Stimulated activated naive CD8-positive, alpha-beta T cell treated with anti-CD3 and anti-CD28 coated beads, Interleukin-15, Interleukin-2, amounts not matched to agents 100 ng/mL and 50 ng/mL, for 24 hours (primary cell): Measurements from ENCODE around the gene NEO1.

Experiments used
- H3K27ac Mint-ChIP-seq: one replicate; pipeline ENCODE4 v1.8.0; 2021; ENCODE audit warnings: mild to moderate bottlenecking, mixed read lengths
- H3K27me3 Mint-ChIP-seq: one replicate; pipeline ENCODE4 v1.8.0; 2021; ENCODE audit warnings: mixed read lengths
- H3K36me3 Mint-ChIP-seq: one replicate; pipeline ENCODE4 v1.8.0; 2021; ENCODE audit warnings: low read depth, mixed read lengths
- H3K4me1 Mint-ChIP-seq: one replicate; pipeline ENCODE4 v1.8.0; 2021; ENCODE audit warnings: low read depth, mixed read lengths
- H3K4me3 Mint-ChIP-seq: one replicate; pipeline ENCODE4 v1.8.0; 2021; ENCODE audit warnings: mild to moderate bottlenecking, mixed read lengths
- H3K9me3 Mint-ChIP-seq: one replicate; pipeline ENCODE4 v1.8.0; 2021; ENCODE audit warnings: mixed read lengths

The NEO1 gene

DNA sequence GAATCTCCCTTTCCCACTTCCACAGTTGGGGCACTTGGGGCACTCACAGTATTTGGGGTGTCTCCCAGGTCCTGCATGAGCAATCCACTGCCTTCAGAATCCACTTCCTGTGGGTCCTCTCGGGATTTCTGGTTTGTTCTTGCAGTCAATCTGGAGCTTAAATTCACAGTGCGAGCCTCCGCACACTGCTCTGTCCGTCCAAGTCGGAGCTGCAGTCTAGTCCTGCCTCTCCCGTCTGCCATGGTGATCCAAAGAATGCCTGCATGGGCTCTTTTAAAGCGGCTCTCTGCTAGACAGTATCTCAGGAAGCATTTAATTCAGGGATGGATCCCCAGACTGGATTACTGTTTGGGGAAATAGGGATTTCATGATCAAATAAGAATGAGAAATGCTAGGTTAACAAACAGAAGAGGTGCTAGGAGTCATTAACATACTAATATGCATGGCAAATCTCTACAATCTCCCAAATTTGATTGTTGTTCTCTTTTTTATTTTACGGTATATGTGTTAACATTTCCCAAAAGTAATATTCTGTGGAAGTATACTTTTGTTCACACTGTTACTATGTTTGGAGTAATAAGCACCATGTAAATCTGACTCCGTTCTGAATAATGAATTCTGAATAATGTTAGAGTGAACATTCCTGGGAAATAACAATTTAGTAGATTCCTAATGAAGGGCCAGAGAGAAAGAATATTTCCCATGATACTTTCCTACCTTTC, 174.0 kb downstream of the NEO1 start:
- H3K4me1 Mint-ChIP-seq = peaks cover 7% of the 10 kb centered on the region
- H3K27me3 Mint-ChIP-seq = no peaks in the 10 kb centered on the region
- H3K4me3 Mint-ChIP-seq = no peak overlapping the region
- no peaks in the 10 kb centered on the region for H3K36me3 Mint-ChIP-seq
- peaks cover 6% of the 10 kb centered on the region for H3K9me3 Mint-ChIP-seq
- H3K27ac Mint-ChIP-seq = no peak overlapping the region

DNA sequence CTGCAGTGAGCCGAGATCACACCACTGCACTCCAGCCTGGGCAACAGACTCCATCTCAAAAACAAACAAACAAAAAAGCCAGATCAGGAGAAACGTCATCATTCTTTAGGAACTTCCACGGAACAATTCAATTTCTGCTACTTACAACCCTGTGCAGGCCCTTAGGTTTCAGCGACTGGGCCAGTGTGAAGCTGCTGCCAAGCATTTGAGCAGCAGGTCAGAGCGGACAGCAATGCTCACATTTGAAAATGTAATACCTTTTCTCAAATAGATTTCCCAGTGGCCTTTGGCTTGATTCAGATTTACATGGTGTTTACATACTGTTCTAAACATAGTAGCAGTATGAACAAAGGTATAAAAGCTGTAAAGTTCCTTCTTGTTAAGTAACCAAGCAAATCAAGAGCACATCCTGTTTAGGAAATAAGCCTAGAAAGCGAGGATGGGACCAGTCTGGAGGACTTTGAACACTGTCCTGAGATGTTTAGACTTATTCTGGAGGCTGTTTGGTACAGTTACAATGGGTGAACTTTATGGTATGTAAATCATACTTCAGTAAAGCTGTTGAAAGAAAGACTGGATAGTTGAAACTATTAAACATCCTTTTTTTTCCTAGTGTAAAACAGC, 175.3 kb downstream of the NEO1 start:
- Mint-ChIP-seq H3K4me1 (peaks cover 7% of the 10 kb centered on the region), H3K4me3 (no peak overlapping the region), H3K27ac (no peak overlapping the region), H3K36me3 (no peaks in the 10 kb centered on the region), H3K9me3 (peaks cover 3% of the 10 kb centered on the region), H3K27me3 (no peaks in the 10 kb centered on the region)

DNA sequence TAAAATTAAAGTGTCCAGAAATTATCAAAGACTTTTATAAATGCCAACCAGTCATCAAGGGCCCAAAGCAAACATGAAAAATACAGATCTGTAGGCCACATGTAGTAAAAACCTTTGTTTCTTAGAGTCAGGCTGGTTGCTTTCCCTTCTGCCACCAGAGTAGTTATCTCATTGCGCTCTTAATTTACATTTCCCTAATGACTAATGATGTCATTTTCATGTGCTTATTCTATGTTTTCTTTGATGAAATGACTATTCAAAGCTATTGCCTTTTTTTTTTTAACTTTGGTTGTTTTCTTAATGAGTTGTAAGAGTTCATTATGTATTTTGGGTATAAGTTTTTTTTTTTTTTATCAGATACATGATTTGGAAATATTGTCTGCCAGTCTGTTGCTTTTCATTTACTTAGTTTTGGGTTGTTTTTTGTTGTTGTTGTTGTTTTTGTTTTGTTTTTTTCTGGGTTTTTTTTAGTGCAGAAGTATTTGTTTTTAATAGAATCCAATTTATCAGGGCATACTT, 175.9 kb downstream of the NEO1 start:
- H3K36me3 Mint-ChIP-seq = no peaks in the 10 kb centered on the region
- no peaks in the 10 kb centered on the region for H3K27me3 Mint-ChIP-seq
- H3K4me1 Mint-ChIP-seq = peaks cover 4% of the 10 kb centered on the region
- H3K27ac Mint-ChIP-seq = no peak overlapping the region
- no peaks in the 10 kb centered on the region for H3K9me3 Mint-ChIP-seq
- no peak overlapping the region for H3K4me3 Mint-ChIP-seq

DNA sequence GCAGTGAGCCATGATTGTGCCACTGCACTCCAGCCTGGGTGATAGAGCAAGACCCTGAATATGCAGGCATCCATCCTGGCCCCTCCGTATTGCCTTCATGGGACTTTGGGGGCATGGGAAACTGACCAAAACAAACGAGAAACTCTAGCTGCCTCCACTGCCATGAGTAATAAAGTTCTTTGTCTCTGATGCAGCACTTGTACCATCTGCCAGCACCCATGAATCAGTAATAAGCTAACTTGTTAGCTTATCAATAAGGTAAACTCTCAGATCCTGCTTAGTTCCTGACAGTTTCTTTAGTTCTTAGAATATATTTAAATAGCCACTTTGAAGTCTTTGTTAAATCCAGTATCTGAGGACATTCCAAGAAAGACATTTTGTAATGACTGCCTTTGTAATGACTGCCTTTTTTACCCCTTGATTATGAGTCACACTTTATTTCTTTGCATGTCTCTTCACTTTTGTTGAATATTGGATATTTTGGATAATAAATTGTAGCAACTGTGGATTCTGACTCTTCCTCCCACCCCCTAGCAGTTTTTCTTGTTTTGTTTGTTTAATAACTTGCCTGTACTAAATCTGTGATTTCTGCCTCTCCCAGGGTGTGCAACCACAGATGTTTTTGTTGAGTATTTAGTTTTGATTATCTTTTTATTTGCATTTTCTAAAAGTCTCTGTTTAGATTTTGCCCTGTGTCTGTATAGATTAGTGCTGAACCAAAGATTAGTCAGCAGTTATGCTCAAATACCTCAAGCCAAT, 179.6 kb downstream of the NEO1 start:
- Mint-ChIP-seq H3K9me3 (no peaks in the 10 kb centered on the region), H3K36me3 (no peaks in the 10 kb centered on the region), H3K4me3 (no peak overlapping the region), H3K27me3 (no peaks in the 10 kb centered on the region), H3K4me1 (no peaks in the 10 kb centered on the region), H3K27ac (no peak overlapping the region)

DNA sequence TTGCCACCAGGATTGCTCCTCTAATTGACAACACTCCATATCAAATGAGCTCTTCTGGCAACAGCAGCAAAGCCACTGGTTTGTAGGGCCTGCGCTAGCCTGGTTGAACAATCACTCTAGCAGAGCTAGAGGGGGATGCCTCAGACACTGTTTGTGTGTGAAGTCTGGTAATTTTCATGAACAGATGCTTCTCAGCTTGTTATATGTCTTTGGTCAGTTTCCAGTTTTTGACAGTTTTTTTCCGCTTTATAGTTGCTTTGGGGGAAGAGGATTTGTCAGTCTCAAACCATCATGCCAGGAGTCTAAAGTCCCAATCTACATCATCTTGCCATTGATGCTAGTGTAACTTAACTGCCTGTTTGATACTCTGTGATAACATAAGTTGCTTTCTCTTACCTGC, 180.5 kb downstream of the NEO1 start:
- peaks cover 3% of the 10 kb centered on the region for H3K27me3 Mint-ChIP-seq

DNA sequence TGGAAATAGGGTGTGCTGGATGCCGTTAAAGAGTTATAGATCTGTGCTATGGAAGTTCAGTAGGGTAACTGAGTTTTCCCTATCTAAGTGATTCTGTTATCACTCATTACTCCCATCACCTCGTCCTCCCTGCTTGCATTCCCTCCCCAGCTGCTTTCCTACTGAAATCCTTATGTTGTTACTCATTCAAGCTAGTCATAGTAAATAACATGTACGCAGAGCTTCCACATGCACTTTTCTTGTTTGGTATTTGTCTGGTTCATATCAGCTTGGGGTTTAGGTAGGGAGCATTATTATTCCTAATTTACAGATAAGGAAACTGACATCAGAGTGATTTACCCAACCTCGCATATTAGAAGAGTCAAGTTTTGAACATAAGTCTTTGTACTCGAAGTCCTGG, 181.4 kb downstream of the NEO1 start:
- no peak overlapping the region for H3K4me3 Mint-ChIP-seq
- no peaks in the 10 kb centered on the region for H3K36me3 Mint-ChIP-seq
- H3K27ac Mint-ChIP-seq = no peak overlapping the region
- H3K27me3 Mint-ChIP-seq = peaks cover 3% of the 10 kb centered on the region
- no peaks in the 10 kb centered on the region for H3K4me1 Mint-ChIP-seq
- no peaks in the 10 kb centered on the region for H3K9me3 Mint-ChIP-seq

More for the DNA sequence above, 180.5 kb downstream of the NEO1 start:
- Mint-ChIP-seq H3K4me1 (no peaks in the 10 kb centered on the region), H3K36me3 (no peaks in the 10 kb centered on the region), H3K9me3 (no peaks in the 10 kb centered on the region), H3K4me3 (no peak overlapping the region), H3K27ac (no peak overlapping the region)

DNA sequence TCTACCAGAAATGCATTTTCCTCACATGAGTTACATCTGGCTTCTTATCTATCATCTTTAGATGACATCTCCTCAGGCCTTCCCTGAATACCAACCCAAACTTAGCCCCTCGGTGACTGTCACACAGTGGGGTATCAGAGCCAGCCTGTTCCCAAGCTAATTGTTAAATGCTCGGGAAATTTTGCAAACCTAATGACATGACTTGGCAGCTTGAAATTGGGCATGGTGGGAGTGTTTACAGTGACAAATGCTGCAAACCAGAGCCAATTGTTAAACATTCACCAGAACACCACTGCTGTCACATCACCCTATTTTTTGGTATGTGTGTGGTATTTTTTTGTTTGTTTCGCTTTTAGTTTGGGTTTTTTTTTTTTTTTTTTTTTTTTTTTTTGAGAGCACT, 185.6 kb downstream of the NEO1 start:
- Mint-ChIP-seq H3K4me3 (no peak overlapping the region), H3K36me3 (no peaks in the 10 kb centered on the region), H3K27ac (no peak overlapping the region), H3K4me1 (no peaks in the 10 kb centered on the region), H3K9me3 (no peaks in the 10 kb centered on the region), H3K27me3 (peaks cover 3% of the 10 kb centered on the region)

DNA sequence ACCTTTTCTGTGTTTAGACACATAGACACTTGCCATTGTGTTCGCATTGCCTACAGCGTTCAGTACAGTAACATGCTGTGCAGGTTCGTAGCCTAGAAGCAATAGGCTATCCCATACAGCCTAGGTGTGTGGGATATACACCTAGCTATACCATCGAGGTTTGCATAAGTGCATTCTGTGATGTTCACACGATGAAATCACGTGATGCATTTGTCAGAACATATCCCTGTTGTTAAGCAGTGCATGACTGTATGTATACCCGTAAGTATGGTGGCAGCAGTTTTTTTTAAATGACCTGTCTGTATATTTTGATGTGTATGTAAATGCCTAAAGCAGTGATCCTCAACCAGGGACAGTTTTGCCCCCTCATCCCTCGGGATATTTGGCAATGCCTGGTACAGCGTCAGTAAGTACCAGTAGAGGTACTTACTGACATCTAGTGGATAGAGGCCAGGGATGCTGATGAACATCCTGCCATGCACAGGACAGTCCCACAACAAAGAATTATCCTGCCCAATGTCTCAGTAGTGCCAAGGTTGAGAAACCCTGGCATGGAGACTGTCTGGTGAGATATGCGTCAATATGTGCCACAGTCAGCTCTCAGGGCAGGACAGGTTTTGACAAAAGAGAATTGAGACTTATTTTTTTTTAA, 187.4 kb downstream of the NEO1 start:
- peaks cover 3% of the 10 kb centered on the region for H3K27me3 Mint-ChIP-seq
- H3K36me3 Mint-ChIP-seq = no peaks in the 10 kb centered on the region
- H3K9me3 Mint-ChIP-seq = no peaks in the 10 kb centered on the region
- no peak overlapping the region for H3K4me3 Mint-ChIP-seq
- no peaks in the 10 kb centered on the region for H3K4me1 Mint-ChIP-seq
- H3K27ac Mint-ChIP-seq = no peak overlapping the region

DNA sequence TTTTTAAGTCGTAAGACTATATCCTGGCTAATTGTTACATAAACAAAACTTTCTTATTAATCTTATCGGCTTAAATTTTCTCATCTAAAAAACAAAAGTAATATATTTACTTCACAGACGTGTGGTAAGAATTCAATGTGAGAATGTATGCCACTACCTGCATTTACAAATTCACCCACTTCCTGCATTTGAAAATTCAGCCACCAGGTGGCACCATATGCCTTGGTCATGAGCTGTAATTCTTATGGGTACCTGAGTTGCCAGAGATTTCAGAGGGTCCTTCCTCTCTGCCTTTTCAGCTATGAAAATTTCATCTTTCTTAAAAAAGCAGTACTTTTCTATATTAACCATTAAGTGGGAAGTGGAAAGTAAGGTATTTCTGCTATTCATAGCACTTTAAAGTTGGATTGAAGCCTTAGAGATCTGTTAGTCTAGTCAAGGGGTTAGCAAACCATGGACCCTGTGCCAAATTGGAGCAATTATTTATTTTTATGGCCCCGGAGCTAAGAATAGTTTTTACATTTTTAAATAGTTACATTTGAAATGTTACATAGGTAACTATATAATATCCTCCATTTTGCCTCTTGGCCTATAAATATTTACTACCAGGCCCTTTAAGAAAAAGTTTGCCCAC, 188.7 kb downstream of the NEO1 start:
- H3K9me3 Mint-ChIP-seq = no peaks in the 10 kb centered on the region
- H3K4me3 Mint-ChIP-seq = no peak overlapping the region
- H3K27me3 Mint-ChIP-seq = peaks cover 3% of the 10 kb centered on the region
- no peaks in the 10 kb centered on the region for H3K36me3 Mint-ChIP-seq
- no peak overlapping the region for H3K27ac Mint-ChIP-seq
- no peaks in the 10 kb centered on the region for H3K4me1 Mint-ChIP-seq

DNA sequence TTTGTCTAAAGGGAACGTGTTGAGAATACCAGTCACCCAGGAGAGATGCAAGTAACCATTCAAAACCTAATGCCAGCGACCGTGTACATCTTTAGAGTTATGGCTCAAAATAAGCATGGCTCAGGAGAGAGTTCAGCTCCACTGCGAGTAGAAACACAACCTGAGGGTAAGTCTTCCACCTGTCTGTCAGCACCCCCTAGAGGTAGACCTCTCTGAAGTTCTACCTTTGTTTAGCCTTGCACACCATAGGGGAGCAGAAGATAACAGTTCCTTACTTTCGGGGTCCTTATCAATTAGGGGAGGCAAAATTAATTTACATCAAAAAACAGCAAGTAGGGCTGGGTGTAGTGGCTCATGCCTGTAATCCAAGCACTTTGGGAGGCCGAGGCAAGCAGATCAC, 192.1 kb downstream of the NEO1 start:
- Mint-ChIP-seq H3K4me1 (no peaks in the 10 kb centered on the region), H3K4me3 (no peak overlapping the region), H3K27me3 (no peaks in the 10 kb centered on the region)

DNA sequence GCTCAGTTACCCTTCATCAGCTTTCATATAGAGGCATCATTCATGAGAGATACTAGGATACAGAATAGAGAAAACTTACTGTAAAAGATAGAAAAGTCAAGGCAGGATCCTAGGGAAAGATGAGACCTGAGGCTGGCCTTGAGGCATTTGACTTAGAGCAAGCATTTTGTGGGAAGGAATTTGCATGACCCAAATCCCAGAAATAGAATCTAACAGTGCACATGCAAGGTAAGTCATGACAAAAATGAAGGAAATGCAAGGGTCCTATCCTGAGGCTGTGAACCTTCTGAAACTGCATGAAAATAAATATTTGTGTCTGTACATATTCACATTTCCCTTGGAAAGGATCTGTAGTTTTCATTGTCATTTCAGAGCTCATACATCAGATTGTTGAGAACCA, 194.2 kb downstream of the NEO1 start:
- Mint-ChIP-seq H3K9me3 (no peaks in the 10 kb centered on the region), H3K27me3 (no peaks in the 10 kb centered on the region), H3K4me1 (no peaks in the 10 kb centered on the region), H3K36me3 (no peaks in the 10 kb centered on the region), H3K4me3 (no peak overlapping the region), H3K27ac (no peak overlapping the region)

More for the DNA sequence above, 192.1 kb downstream of the NEO1 start:
- H3K27ac Mint-ChIP-seq = no peak overlapping the region
- no peaks in the 10 kb centered on the region for H3K9me3 Mint-ChIP-seq
- H3K36me3 Mint-ChIP-seq = no peaks in the 10 kb centered on the region

DNA sequence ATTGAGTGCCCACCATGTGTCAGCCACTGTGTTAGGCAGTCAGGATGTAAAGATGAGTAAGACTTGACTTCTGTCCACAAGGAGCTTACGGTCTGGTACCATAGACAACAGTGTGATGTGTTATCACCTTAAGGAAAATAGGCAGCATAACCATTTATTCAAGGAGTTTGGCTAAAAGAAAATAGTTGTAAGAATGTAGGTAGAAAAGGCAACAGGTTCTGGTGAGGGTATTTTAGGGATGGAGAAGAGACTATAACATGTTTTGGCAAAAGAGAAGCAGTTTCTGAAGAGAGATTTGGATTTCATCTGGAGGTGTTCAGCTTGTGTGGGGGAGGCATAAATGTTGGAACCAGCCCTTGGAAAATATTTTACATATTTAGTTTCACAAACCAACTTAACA, 194.6 kb downstream of the NEO1 start:
- Mint-ChIP-seq H3K4me1 (no peaks in the 10 kb centered on the region), H3K36me3 (no peaks in the 10 kb centered on the region), H3K27ac (no peak overlapping the region), H3K27me3 (no peaks in the 10 kb centered on the region), H3K9me3 (no peaks in the 10 kb centered on the region), H3K4me3 (no peak overlapping the region)

DNA sequence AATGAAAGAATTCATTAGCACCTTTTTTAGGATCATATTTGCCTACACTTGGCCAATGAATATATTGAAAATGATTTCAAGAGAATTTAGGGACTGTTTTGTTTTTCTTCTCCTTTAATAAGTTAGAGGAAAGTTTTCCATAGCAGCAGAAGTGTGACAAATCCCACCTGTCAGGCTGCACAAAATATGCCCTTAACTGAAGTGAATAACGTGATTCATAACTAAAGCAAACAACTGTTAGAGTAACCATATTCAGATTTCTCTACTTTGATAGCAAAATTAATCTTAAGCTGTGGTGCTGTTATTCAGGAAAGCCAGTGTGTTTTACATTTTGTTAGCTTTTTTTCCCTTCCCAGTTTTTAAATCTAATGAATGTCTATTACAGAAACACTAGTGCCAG, 195.1 kb downstream of the NEO1 start:
- Mint-ChIP-seq H3K36me3 (no peaks in the 10 kb centered on the region), H3K27me3 (no peaks in the 10 kb centered on the region), H3K4me3 (no peak overlapping the region), H3K4me1 (no peaks in the 10 kb centered on the region), H3K9me3 (no peaks in the 10 kb centered on the region), H3K27ac (no peak overlapping the region)

DNA sequence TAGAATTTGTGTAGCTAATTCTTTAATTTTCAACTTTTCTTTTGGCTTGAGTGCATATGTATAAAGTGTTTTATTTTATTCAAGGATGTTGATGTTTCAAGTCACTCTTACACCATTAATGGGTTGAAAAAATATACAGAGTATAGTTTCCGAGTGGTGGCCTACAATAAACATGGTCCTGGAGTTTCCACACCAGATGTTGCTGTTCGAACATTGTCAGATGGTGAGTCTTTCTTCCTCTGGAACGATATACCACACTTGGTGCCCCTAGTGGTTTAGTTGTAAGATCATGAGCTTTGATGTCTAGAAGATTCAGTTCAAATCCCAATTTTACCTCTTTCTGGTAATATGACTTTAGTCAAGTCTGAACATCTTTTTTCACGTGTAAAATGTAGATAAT, 197.2 kb downstream of the NEO1 start:
- Mint-ChIP-seq H3K9me3 (no peaks in the 10 kb centered on the region), H3K27ac (no peak overlapping the region), H3K27me3 (no peaks in the 10 kb centered on the region), H3K4me3 (no peak overlapping the region), H3K36me3 (no peaks in the 10 kb centered on the region), H3K4me1 (no peaks in the 10 kb centered on the region)
